ENCODE data around the gene SLC12A6.
A peak's percentile ranks its signal among the peaks of the same experiment; 100 is the strongest.

The SLC12A6 gene

DNA sequence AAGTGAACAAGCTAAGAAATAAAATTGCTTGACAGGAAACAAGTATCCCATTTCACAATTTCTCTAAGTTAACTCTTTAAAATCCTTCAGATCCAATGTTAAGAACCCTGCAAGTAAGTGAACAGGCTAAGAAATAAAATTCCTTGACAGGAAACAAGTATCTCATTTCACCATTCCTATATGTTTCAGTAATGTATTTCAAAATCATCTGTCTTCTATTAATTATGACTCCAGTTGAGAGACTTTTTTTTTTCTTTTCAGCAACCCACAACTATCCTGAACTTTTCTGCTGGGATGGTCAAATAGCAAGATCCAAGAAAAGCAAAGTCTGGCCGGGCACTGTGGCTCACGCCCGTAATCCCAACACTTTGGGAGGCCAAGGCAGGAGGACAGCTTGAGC is 2.4 kb upstream of the SLC12A6 start:
- no peaks in the 10 kb centered on the region for H3K9me3 ChIP-seq (ENCODE audit: insufficient read depth, low read length)
- H3K4me3 ChIP-seq (ENCODE audit: insufficient read depth, low read length, poor library complexity, severe bottlenecking): no peak overlapping the region
- peaks cover 23% of the 10 kb centered on the region; the same call in 1 of the 2 replicates for H3F3A ChIP-seq (ENCODE audit: insufficient read depth)
- peaks cover 18% of the 10 kb centered on the region for H3K79me2 ChIP-seq (ENCODE audit: insufficient read depth, low read length)
- no peaks in the 10 kb centered on the region for H4K20me1 ChIP-seq (ENCODE audit: low read depth, low read length)
- H2AFZ ChIP-seq (ENCODE audit: low read depth, low read length, severe bottlenecking): no peak overlapping the region
- no peaks in the 10 kb centered on the region for H3K9me2 ChIP-seq (replicated peaks; ENCODE audit: insufficient read depth, low read length)
- no peak overlapping the region for H3K9ac ChIP-seq (ENCODE audit: low read length)
- no peaks in the 10 kb centered on the region for H3K36me3 ChIP-seq (ENCODE audit: low read length)
- H3K27me3 ChIP-seq (ENCODE audit: low read length): no peaks in the 10 kb centered on the region
- TF ChIP-seq, protein P1, sequence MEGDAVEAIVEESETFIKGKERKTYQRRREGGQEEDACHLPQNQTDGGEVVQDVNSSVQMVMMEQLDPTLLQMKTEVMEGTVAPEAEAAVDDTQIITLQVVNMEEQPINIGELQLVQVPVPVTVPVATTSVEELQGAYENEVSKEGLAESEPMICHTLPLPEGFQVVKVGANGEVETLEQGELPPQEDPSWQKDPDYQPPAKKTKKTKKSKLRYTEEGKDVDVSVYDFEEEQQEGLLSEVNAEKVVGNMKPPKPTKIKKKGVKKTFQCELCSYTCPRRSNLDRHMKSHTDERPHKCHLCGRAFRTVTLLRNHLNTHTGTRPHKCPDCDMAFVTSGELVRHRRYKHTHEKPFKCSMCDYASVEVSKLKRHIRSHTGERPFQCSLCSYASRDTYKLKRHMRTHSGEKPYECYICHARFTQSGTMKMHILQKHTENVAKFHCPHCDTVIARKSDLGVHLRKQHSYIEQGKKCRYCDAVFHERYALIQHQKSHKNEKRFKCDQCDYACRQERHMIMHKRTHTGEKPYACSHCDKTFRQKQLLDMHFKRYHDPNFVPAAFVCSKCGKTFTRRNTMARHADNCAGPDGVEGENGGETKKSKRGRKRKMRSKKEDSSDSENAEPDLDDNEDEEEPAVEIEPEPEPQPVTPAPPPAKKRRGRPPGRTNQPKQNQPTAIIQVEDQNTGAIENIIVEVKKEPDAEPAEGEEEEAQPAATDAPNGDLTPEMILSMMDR (IDR thresholded peaks at IDR 0.05; ENCODE audit: insufficient read depth, low read length, poor library complexity, severe bottlenecking): no peak
- no peak for TF ChIP-seq EZH2phosphoT487 (conservative IDR thresholded peaks at IDR 0.05; ENCODE audit: low read length)
- H3K4me2 ChIP-seq (ENCODE audit: low read depth, low read length, poor library complexity, severe bottlenecking): no peak overlapping the region
- no peak overlapping the region for H3K27ac ChIP-seq (ENCODE audit: low read depth, low read length)

DNA sequence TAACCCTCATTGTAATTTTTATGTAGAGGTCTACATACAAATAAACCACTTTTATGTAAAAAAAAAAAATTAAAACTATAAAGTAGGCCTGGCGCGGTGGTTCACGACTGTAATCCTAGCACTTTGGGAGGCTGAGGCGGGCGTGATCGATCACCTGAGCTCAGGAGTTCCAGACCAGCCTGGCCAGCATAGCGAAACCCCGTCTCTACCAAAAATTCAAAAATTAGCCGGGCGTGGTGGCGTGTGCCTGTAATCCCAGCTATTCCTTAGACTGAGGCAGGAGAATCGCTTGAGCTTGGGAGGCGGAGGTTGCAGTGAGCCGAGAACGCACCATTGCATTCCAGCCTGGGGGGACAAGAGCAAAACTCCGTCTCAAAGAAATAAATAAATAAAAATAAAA is 766 bp upstream of the SLC12A6 start:
- H2AFZ ChIP-seq (ENCODE audit: low read depth, low read length, severe bottlenecking): peak overlapping the region; percentile 89
- no peaks in the 10 kb centered on the region for H3K27me3 ChIP-seq (ENCODE audit: low read length)
- peaks cover 18% of the 10 kb centered on the region for H3K79me2 ChIP-seq (ENCODE audit: insufficient read depth, low read length)
- peak overlapping the region; percentile 64 for H3K9ac ChIP-seq (ENCODE audit: low read length)
- TF ChIP-seq, protein P1 (IDR thresholded peaks at IDR 0.05; ENCODE audit: insufficient read depth, low read length, poor library complexity, severe bottlenecking): no peak
- no peak for TF ChIP-seq EZH2phosphoT487 (conservative IDR thresholded peaks at IDR 0.05; ENCODE audit: low read length)
- no peaks in the 10 kb centered on the region for H4K20me1 ChIP-seq (ENCODE audit: low read depth, low read length)
- H3K4me3 ChIP-seq (ENCODE audit: insufficient read depth, low read length, poor library complexity, severe bottlenecking): peak overlapping the region; percentile 70
- H3F3A ChIP-seq (ENCODE audit: insufficient read depth): peaks cover 23% of the 10 kb centered on the region; the same call in 1 of the 2 replicates
- H3K36me3 ChIP-seq (ENCODE audit: low read length): no peaks in the 10 kb centered on the region
- no peaks in the 10 kb centered on the region for H3K9me2 ChIP-seq (replicated peaks; ENCODE audit: insufficient read depth, low read length)
- no peak overlapping the region for H3K27ac ChIP-seq (ENCODE audit: low read depth, low read length)
- H3K9me3 ChIP-seq (ENCODE audit: insufficient read depth, low read length): no peaks in the 10 kb centered on the region
- peak overlapping the region; percentile 64 for H3K4me2 ChIP-seq (ENCODE audit: low read depth, low read length, poor library complexity, severe bottlenecking)

DNA sequence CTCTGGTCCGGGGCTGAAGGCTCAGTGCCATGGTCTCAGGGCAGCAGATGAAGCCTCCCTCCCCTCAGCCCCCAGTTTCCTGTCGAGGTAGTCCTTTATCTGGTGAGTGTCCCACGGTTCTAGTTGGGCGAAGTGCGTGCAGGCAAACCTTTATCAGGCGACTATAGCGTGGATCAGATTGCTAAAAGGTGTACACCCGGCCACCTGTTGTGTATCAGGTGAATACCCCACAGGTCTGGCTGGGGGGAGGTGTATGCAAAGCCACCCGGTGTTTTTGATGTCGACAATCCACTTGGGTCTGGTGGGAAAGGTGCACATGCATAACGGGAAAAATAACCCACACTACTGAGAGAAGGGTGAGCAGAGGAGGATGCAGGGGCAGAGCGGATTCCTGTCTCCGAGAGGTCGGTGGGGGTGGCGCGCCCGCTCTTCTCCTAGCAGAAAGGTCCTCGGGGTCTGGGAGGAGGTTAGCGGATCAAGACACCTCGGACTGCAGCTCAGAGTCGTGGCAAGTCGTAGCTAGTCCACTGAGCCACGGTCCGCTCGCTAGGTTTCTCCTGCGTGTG is 507 bp downstream of the SLC12A6 start:
- H2AFZ ChIP-seq (ENCODE audit: low read depth, low read length, severe bottlenecking): peak overlapping the region; percentile 89
- H3K27me3 ChIP-seq (ENCODE audit: low read length): no peaks in the 10 kb centered on the region
- no peak for TF ChIP-seq EZH2phosphoT487 (conservative IDR thresholded peaks at IDR 0.05; ENCODE audit: low read length)
- TF ChIP-seq, protein P1 (IDR thresholded peaks at IDR 0.05; ENCODE audit: insufficient read depth, low read length, poor library complexity, severe bottlenecking): no peak
- peak overlapping the region; percentile 70 for H3K4me3 ChIP-seq (ENCODE audit: insufficient read depth, low read length, poor library complexity, severe bottlenecking)
- peak overlapping the region; percentile 64 for H3K4me2 ChIP-seq (ENCODE audit: low read depth, low read length, poor library complexity, severe bottlenecking)
- no peaks in the 10 kb centered on the region for H3K9me2 ChIP-seq (replicated peaks; ENCODE audit: insufficient read depth, low read length)
- H3K36me3 ChIP-seq (ENCODE audit: low read length): no peaks in the 10 kb centered on the region
- peaks cover 9% of the 10 kb centered on the region for H3K79me2 ChIP-seq (ENCODE audit: insufficient read depth, low read length)
- no peaks in the 10 kb centered on the region for H3K9me3 ChIP-seq (ENCODE audit: insufficient read depth, low read length)
- no peaks in the 10 kb centered on the region for H4K20me1 ChIP-seq (ENCODE audit: low read depth, low read length)
- peak overlapping the region; percentile 64 for H3K9ac ChIP-seq (ENCODE audit: low read length)
- H3F3A ChIP-seq (ENCODE audit: insufficient read depth): peaks cover 23% of the 10 kb centered on the region; the same call in 1 of the 2 replicates
- no peak overlapping the region for H3K27ac ChIP-seq (ENCODE audit: low read depth, low read length)
